HG02840 (cell line): Measurements from ENCODE around the gene DLX4.

Experiments used
- ATAC-seq: cut with Tn5 transposase; IDR thresholded peaks from one replicate; pipeline ENCODE4 v1.9.1; 2021; ENCODE audit warnings: mild to moderate bottlenecking, moderate library complexity, moderate number of reproducible peaks; ENCODE audit not compliant: unreplicated experiment, low FRiP score

The DLX4 gene

DNA sequence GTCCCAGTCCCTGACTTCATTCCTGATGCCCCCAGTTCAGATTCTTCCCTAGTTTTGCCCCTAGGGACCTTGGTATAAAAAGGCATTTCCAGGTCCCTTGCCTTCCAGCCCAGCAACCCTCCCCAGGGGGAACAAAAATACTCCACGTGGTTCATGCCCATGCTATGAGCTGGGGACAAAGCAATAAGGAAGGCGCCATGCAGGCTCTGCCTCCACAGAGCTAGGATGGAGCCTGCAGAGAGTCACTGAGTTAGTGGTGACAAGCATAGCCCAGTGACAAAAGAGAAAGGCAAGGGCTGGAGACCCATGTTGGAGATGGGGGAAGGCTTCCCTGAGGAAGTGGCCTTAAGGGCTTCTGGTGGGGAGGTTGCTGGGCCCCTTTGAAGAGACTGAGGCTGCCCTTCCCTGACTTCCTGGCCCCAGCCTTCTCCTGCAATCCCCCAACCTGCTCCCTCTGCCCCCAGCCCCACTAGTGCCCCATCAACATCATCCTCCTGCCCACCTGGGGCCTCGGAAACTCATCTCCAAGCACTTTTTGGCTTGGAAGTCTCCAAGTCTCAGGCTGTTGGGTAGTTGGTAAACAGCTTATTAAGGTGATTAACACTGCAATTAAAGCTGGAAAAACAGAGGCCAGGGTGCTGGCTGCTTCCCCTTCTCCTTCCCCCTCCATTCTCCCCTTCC is 16.5 kb downstream of the DLX4 start:
- no peak for ATAC-seq

DNA sequence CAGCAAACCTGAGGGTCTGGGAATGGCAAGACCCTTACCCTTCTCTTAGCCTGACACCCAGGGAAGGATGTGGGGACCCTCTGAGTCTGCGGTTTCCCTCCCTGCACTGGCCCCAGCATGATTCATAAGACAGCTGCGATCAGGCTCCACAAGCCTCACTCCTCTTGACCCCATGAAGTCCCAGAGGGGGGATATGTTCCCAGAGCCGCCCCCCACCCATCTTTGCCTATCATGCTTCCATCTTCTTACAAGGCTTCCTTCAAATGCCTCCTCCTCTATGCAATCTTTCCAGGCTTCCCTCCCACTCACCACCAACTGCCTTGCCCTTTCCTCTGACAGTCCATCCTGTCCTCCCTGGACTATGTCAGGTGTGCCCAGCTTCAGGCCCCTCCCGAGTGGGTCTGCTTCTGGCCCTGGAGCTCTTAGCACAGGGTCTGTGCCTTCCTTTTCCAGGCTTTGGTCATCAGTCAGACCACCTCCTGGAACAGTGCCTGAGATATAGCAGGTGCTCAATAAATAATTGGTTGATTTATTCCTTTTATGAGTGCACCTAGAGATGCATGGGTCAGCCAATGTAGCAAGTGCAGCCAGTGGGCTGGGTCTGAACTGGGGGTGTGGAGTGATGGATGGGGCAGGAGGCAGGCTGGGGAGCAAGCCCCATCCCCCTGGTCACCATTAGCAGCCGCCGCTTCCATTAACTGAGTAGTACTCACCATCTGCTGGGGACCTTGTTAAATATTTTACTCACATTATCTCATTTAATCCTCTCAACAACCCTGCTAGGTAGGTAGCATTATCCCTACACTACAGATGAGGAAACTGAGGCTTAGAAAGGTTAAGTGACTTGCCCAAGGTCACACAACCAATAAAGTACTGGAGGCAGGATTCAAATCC is 17.7 kb downstream of the DLX4 start:
- ATAC-seq: no peak

DNA sequence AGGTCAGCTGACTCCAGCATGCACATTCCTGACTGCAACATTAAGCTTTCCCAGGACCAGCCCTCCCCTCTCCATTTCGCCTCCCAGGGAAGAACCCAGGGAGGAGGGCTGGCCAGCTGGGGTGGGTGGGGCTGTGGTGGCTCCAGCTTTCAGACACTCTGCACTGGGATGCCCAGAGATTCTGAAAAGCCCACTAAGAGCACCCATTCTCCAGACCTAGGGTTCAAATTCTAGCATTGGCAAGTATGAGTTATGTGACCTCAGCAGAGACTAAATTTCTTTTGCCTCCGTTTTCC is 18.2 kb downstream of the DLX4 start:
- ATAC-seq: no peak

DNA sequence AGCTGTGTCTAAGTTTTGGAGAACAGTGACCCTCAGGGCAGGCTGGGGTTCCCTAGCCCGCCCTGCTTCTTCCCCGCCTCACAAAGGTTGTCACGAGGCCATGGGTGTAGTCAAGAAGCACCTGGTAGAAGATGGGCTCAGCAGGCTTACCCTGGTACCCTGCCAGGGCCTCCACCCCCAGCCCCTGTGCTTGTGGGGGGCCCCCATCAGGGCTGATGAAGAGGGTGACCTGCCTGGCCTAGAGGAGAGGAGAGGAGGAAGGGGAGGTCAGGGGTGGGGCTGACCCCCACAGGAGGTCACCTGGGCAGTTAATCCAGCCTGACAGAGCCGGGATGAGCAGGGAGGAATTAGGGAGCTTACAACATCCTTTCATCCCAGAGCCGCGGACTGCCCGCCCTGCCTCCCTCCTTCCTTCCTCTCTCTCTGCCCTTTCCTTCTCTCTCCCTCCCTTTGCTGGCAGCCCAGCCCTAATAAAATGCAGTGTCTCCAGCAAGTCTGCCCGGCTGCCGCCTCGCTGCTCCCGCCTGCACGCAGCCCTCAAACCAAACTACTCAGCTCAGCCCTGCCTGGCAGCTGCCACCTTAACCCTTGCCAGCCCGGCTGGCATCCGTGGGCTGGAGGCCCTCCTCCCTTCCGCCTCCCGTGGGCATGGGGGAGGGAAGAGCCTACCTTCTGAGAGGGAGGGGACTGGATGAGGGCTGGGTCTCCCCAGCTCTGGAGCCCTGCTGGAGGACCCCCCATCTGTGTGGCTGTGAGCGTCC is 18.9 kb downstream of the DLX4 start:
- no peak for ATAC-seq

DNA sequence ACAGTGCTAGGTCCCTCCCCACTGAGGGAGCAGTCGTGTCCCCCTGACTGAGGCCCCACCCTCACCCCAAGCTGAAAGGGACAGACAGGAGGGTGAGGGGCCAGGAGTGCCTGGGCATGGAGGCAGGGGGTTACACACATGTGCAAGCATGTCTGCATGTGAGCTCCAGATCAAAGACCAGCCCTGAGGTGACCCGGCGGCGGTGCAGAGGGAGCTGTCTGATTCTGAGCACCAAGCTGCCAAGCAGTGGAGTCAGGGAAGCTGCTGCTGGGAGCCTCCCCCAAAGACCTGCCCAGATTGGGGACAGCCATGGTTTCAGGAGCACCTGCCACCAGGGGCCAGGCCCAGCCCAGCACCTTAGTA is 20.5 kb downstream of the DLX4 start:
- ATAC-seq: no peak

DNA sequence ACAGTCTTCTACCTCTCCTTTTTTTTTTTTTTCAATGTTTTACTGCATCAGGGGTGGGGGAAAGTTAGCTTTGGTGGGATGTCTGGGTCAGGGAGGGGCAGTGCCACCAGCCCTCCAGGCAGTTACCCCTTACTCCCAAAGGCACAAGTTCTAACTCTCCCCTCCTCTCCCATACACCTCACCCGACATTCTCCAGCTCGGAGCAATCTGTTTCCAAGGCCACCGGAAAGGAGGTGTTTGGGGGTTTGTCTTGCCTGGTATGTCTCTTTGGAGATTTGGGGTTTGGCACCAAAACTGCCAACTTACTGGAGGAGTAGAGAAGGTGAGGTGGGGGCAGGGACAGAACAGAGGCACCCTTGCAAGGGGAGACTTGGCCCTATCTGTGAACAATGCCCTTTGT is 21.3 kb downstream of the DLX4 start:
- no peak for ATAC-seq

DNA sequence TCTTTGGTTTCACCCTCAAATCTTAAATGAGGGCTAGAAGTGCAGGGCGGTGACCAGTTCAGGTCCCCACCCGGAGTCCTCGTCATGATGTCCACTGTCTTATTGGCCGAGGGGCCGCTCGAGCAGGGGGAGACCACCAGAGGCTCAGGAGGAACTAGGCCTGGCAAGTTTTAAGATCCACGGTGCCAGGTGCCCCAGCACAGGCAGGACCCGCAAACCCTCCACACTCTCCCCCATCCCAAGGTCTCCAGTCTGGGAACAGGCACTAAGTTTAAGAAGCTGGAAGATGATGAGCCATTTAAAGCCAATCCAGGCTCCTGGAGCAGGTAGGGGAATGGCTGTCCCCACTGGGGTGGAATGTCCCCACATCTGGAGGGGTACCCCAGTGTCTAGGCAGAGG is 21.9 kb downstream of the DLX4 start:
- ATAC-seq: no peak

DNA sequence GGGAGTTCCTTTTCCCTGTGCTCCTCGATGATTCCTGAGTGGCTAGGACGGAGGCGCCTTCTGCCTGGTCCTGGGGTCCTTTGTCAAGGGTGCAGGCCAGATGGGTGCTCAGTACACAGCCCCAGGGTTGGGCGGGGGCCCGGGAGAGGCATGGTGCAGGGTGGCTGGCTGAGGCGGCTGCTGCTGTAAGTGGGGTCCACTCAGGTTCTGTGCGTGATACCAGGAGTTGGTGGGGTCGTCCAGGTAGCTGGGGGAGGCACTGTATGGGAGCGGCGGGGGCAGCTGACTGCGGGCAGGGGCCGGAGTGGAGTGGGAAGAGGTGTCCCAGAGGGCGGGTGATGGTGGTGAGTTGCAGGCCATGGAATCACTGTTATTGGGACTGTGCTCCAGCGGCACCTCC is 22.4 kb downstream of the DLX4 start:
- ATAC-seq: no peak

DNA sequence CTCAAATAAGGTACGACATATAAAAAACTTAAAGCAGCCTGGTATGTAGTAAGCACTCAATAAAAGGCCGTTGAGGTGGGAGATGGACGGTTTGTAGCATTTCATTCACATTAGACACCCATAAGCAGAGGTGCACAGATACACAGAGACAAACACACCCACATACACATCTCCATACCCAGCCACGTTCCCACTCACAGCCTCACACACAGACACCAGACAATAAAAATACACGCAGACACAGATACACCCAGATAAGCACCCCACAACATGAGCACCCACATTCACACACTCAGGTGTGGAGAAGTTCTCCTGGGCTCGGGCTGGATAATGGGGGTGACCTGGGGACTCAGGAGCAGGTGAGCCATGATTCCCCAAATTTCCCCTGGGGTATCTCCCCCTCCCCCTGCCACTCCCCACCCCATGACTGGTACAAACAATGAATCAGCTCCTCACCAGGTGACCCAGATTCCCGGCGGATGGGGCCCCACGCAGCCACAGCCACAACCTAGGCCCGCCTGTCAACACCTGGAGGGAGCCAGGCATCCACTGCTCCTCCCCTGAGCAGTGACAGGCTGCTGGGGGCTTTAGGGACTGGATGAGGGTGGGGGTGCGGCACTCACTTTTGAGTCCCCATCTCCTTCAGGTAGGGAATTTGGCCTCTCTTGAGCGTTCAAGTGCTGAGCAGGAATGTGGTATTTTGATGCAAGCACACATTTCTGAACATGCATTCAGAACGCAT is 23.4 kb downstream of the DLX4 start:
- no peak for ATAC-seq

DNA sequence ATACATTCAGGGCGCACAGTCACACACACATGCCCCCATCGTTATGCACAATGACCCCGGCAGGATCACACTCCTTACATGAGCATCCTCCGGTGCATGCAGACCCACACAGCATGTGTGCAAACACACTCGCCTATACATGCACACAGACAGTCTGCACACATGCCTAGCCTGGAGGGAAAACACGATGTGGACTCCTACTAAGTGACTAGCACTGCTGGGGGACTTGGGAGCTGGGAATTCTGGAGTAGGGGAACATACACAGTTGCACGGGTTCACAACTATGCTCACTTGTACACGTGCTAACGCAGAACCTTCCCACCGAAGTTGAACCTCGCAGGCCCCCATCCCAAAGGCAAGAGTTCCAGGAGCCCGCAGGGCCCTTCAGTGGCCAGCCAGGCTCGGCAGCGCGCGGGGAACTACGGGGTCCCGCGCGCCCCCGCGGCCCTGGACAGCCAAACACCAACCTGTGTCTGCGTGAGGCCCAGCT is 24.0 kb downstream of the DLX4 start:
- ATAC-seq: no peak

DNA sequence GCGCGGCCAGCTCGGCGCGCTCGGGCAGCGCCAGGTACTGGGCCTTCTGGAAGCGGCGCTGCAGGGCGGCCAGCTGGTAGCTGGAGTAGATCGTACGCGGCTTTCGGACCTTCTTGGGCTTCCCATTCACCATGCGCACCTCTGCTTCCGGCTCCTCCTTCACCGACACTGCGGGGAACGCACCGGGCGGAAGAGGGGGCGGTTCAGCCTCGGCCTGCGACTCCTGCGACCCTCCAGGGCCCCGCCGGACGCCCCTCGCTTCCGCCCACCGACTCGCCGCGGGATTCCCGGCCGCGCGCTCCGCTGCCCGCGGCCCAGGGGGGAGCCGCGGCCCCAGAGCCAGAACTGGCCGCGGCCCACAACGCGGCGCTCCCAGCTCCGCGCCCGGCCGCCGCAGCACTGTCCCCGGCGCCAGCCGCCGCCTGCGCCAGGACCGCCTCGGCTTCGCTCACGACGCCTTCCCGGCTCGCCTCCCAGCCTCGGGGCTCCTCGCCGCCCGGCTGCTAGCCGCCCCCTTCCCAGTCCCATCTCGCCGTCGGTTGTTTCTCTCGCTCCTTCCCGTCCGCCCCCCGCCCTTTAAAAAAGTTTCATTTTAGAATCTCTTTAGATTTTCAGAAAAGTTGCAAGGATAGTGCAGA is 24.6 kb downstream of the DLX4 start:
- ATAC-seq: no peak

DNA sequence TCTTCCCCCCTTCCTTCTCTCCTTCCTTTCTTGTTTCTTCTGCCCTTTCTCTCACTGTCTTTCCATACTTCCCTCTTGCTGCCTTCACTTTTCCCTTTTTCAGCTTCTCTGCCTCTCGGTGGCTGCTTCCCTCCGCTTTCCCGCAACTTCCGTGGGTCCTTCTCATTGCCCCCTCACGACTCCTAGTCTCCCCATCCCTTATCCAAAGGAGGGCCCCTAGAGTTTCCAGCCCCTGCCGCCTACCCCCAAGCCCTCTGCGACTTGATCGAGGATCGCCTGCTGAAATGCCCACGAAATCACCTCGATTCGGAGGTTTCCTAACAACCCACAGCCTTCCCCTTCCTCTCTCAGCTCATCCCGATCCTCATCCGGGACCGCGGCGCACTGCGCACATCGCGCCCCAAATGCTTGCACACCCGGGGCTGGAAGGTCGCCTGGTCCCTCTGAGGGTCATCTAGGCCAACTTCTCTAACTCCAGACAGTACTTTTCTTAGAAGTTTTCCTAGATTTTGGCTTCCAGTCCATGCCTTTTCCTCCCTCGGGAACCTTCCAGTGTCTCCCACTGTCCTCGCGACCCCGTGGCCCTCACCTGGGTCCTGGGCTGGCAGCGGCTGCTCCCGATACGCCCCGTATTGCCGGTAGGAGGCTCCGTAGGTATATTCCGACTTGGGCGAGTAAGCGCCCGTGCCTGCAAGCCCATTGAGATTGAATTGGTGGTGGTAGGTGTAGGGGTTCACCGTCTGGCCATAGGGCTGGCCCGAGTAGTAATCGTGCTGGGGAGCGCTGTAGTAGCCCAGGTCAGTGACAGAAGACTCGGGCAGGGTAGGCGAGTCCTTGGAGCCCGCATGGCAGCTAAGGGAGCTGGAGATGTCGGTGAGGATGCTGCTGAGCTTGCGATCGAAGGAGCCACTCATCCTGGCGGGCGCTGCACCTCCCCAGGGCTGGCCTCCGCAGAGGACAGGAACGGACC is 25.4 kb downstream of the DLX4 start:
- ATAC-seq: no peak

DNA sequence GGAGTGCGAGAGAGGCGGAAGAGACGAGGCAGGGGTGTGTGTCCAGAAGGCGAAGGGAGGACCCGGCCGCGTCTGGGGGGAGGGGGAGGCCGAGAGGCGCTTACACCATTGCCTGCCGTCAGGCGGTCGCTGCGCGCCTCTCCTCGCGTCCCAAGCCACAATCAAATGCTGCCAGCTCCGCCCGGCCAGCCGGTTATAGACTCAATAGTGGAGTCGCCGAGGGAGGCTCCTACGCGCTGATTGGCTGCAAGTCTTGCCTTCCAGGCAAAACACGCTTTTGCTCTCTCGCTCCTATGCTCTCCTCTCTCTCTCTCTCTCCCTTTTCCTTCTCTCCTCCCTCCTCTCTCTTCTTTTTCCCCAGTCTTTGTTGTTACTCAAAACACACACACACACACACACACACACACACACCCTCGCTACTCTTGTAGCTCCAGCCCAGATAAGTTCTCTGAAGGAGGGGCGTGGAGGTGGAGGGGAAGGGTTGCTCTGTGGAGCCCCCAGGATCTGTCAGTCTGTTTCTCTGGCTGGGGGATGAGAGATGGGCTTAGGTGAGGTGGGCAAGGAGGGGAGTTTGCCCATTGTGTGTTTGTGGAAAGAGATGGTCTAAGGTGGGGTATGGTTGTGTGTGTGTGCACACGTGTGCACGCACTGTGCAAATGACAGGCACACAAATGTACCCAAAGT is 26.2 kb downstream of the DLX4 start, which contains the start of gene DLX3:
Gene DLX3, minus strand, starts transcription at position 170 of the 684 bp plus-strand sequence. CDS start 226 bp downstream, outside the sequence.
- ATAC-seq: no peak

DNA sequence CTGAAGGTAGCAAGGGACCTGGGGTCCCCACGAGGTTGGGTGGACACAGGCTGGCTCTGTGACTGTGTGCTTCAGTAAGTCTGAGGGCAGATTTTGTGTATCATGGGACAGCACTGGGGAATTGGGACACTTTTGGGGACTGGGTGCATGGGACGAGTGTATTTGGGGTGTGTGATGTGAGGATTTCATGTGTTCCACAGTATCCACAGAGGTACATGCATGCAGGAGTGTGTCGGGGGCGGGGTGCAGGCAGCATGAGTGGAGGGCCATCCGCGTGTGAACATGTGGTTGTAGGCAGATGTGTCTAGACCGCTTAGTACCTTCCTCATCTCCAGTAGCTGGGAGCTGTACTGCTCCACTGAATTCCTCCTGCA is 27.1 kb downstream of the DLX4 start:
- ATAC-seq: no peak

DNA sequence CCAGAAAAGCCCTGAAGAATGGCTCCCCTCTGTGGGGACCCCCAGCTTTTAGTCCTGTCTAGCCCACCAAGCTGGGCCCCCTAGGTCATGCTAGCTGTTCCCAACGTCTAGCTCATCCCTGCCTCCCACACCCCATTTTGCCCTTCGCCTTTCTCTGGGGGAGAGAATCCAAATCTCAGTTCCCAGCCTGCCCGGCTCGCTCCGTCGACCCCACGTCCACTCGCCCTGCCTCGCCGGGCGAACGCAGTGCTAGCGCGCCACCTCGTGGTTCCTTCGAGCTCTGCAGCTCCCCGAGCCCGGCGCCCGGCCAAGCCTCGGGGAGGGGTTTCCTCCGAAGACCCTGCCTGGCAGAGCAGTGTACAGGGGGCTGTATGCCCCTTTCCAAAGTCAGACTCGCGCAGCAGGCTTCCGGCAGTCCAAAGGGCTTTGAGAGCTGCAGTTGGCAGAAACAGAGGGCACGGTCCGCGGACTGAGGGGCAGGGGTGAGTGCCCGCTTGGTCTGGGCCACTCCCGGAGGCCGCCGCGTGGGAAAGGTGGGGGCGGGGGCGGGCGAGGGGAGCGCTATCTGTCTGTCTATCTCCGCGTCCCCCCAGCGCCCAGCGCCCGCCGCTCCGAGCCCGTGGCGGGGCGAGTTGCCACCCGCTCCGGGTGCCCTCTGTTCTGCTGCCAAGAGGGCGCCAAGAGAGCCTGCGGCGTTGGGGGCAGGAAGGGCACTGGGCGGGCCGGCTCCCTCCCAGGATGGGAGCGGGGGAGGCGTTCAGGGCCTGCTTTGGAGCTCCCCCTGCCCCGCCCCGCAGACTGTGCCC is 27.7 kb downstream of the DLX4 start:
- no peak for ATAC-seq

DNA sequence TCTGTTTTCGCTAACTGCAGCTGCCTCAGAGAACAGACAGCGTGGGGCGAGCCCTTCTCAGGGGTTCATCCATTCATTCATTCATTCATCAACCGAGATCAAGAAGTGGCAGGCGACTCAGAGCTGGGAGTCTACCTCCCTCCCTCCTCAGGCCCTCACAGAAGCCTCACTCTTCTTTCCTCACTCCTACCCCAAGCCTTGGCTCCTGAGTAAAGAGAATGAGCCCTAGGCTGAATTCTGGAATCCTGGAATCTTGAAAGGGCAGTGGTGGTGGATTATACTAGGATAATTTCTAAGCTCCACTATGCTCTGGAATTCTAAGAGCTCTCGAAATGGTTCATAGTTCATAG is 28.3 kb downstream of the DLX4 start:
- ATAC-seq: no peak

DNA sequence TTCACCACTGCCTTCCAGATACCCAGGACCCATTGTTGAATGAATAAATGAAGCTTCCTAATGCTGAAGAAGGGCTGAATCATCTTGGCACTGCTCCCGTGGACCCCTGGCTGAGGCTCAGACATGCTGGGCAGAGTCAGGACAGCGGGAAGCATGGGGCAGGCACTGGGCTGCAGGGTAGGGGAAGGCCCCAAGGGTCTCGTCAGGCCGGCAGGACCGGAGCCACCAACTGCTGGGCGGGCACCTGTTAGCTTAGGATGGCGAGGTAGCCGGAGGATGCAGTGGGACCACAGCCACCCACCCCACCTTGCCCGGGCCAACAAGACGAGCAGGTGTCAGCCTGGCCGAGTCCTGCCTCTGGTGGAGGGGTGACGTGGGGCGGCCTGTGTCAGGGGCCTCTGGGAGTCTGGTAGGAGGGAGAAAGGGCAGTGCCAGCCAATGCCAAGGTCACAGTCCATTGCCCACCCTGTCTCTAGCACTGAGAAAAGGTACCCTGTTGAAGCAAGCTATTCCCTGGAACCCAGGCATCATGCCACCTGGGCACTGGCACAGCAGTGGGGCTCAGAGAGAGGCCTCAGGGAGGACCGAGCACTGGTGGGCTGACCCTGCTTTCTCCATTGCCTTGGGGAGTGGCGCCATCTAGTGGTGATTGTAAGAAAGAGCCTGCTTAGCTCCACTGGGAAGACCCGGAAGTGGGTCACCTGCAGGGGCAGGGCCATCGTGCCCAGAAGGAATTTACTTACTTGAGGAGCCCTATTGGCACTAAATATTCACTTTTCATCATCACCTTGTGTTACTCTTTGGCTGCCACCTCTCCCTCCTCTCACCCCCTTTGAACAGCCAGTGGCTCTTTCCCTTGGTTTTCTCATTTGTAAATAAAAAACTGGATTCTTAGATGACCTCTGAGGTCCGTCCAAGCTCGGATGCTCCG is 29.0 kb downstream of the DLX4 start:
- no peak for ATAC-seq
